ENCODE measurements around the gene POLD4. TPM values are rescaled to one million over a fixed set of nuclear protein-coding genes. Genes with fewer than 3 reads are reported as not detected.

Gene POLD4
- total RNA-seq, 2 experiments from 2014 or later = 31.7 to 39.5 TPM

- H3K4me1 ChIP-seq (ENCODE audit: insufficient read depth, low read length) = peaks cover 61% of the 10 kb centered on the region
- Mint-ChIP-seq H3K4me1 (ENCODE audit: low read depth) (peaks cover 53% of the 10 kb centered on the region), H3K4me3 (peak overlapping the region; percentile 81), H3K27me3 (no peaks in the 10 kb centered on the region), H3K9me3 (no peaks in the 10 kb centered on the region), H3K27ac (no peak overlapping the region), H3K36me3 (ENCODE audit: low read depth) (peaks cover 24% of the 10 kb centered on the region)
- ChIA-PET CTCF (interaction anchor here (1.3 kb wide), 1 partner anchor 8 kb away, joined by 4 read pairs; the partner anchor contains the start of gene PPP1CA), POLR2A (interaction anchor here (0.6 to 3.0 kb wide), 3 partner anchors 10 to 56 kb away, joined by 3 to 61 read pairs (median 29); partner anchors contain the start of genes POLD4, PPP1CA and TBC1D10C)
- no peak overlapping the region for H3K4me3 ChIP-seq (ENCODE audit: low read length)
- intact Hi-C loops (cut with DNase I, micrococcal nuclease) = loop anchor here in 1 of 2 experiments (10.0 kb wide), 1 partner anchor 211 kb away; the partner anchor contains the start of gene NDUFV1
- DNase-seq (no peak), ATAC-seq (ENCODE audit: poor library complexity) (no peak)
- peaks cover 0 to 1% of the 10 kb centered on the region in 2 experiments for H3K9me3 ChIP-seq (ENCODE audit: control insufficient read depth in 1 of 2, insufficient read depth in 1 of 2, low read length in 2 of 2)
- peaks cover 36% of the 10 kb centered on the region for H3K36me3 ChIP-seq (ENCODE audit: insufficient read depth, low read length)
- TF ChIP-seq, protein P1, sequence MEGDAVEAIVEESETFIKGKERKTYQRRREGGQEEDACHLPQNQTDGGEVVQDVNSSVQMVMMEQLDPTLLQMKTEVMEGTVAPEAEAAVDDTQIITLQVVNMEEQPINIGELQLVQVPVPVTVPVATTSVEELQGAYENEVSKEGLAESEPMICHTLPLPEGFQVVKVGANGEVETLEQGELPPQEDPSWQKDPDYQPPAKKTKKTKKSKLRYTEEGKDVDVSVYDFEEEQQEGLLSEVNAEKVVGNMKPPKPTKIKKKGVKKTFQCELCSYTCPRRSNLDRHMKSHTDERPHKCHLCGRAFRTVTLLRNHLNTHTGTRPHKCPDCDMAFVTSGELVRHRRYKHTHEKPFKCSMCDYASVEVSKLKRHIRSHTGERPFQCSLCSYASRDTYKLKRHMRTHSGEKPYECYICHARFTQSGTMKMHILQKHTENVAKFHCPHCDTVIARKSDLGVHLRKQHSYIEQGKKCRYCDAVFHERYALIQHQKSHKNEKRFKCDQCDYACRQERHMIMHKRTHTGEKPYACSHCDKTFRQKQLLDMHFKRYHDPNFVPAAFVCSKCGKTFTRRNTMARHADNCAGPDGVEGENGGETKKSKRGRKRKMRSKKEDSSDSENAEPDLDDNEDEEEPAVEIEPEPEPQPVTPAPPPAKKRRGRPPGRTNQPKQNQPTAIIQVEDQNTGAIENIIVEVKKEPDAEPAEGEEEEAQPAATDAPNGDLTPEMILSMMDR (IDR thresholded peaks at IDR 0.05) = no peak
- no peak overlapping the region for H3K27ac ChIP-seq (ENCODE audit: low read depth in 1 of 2, low read length in 2 of 2)
- peaks cover 0 to under 1% of the 10 kb centered on the region in 2 experiments for H3K27me3 ChIP-seq (ENCODE audit: control insufficient read depth in 1 of 2, insufficient read depth in 2 of 2, low read length in 2 of 2)
Measured at GRCh38 chr11:67393437-67393836, 40.1 kb upstream of the POLD4 start.

GRCh38 chr11:67392183-67392715 lies 38.9 kb upstream of the POLD4 start:
- Histone ChIP-seq H3K9me3 (ENCODE audit: control insufficient read depth in 1 of 2, insufficient read depth in 1 of 2, low read length in 2 of 2) (no peaks in the 10 kb centered on the region), H3K27me3 (ENCODE audit: control insufficient read depth in 1 of 2, insufficient read depth in 2 of 2, low read length in 2 of 2) (no peaks in the 10 kb centered on the region), H3K27ac (ENCODE audit: low read depth in 1 of 2, low read length in 2 of 2) (peak overlapping the region; percentile 5 to 77), H3K36me3 (ENCODE audit: insufficient read depth, low read length) (peaks cover 24% of the 10 kb centered on the region), H3K4me3 (ENCODE audit: low read length) (peak overlapping the region; percentile 90), H3K4me1 (ENCODE audit: insufficient read depth, low read length) (peaks cover 49% of the 10 kb centered on the region)
- POLR2A ChIA-PET = interaction anchor here (0.7 to 3.0 kb wide), 20 partner anchors 11 to 153 kb away, joined by 3 to 61 read pairs (median 6); partner anchors contain the start of genes AIP, ANKRD13D, CARNS1 and PITPNM1
- no peaks in the 10 kb centered on the region for H3K9me3 Mint-ChIP-seq
- intact Hi-C loops (cut with DNase I, micrococcal nuclease) = loop anchor here (1.0 to 10.0 kb wide), 2 partner anchors 77 to 213 kb away; partner anchors contain the start of genes NDUFV1 (in 1 of the 2) and TMEM134 (in 1 of the 2)
- H3K4me1 Mint-ChIP-seq (ENCODE audit: low read depth) = peaks cover 45% of the 10 kb centered on the region
- no peaks in the 10 kb centered on the region for H3K27me3 Mint-ChIP-seq
- TF ChIP-seq, protein P1 (IDR thresholded peaks at IDR 0.05) = no peak
- peaks cover 13% of the 10 kb centered on the region for H3K36me3 Mint-ChIP-seq (ENCODE audit: low read depth)
- ATAC-seq (ENCODE audit: poor library complexity) (no peak), DNase-seq (no peak)
- H3K4me3 Mint-ChIP-seq = peak overlapping the region; percentile 88
- H3K27ac Mint-ChIP-seq = peak overlapping the region; percentile 51
- CTCF ChIA-PET = interaction anchor here (0.7 to 2.7 kb wide), 8 partner anchors 9 to 77 kb away, joined by 3 to 16 read pairs (median 6); partner anchors contain the start of genes POLD4, PPP1CA and TMEM134

GRCh38 chr11:67391304-67392182 lies 38.2 kb upstream of the POLD4 start, which contains the start of gene RAD9A:
Gene RAD9A (plus strand): TSS chr11:67391986. CDS start chr11:67392045, 59 bp downstream.
- CTCF ChIA-PET = interaction anchor here (0.7 to 2.7 kb wide), 10 partner anchors 9 to 114 kb away, joined by 3 to 16 read pairs (median 4); partner anchors contain the start of genes PITPNM1, POLD4, PPP1CA and TMEM134
- H3K4me3 ChIP-seq (ENCODE audit: low read length) = peak within 1 kb of the TSS; percentile 90

More at GRCh38 chr11:67391304-67392182, 38.2 kb upstream of the POLD4 start, which contains the start of gene RAD9A:
- POLR2A ChIA-PET = interaction anchor here (0.7 to 3.0 kb wide), 24 partner anchors 9 to 152 kb away, joined by 3 to 61 read pairs (median 4); partner anchors contain the start of genes AIP, ANKRD13D, CARNS1 and PITPNM1
- peak; percentile 82 to 97 (median 90) for DNase-seq
- intact Hi-C loops (cut with DNase I, micrococcal nuclease) = loop anchor here (1.0 to 10.0 kb wide), 3 partner anchors 37 to 213 kb away; partner anchors contain the start of genes TMEM134 (in 2 of the 2), NDUFV1 (in 1 of the 2) and RPS6KB2 (in 1 of the 2)
- Histone ChIP-seq H3K36me3 (ENCODE audit: insufficient read depth, low read length) (peaks cover 21% of the 10 kb centered on the region), H3K4me1 (ENCODE audit: insufficient read depth, low read length) (peaks cover 42% of the 10 kb centered on the region), H3K9me3 (ENCODE audit: control insufficient read depth in 1 of 2, insufficient read depth in 1 of 2, low read length in 2 of 2) (no peaks in the 10 kb centered on the region), H3K27me3 (ENCODE audit: control insufficient read depth in 1 of 2, insufficient read depth in 2 of 2, low read length in 2 of 2) (no peaks in the 10 kb centered on the region), H3K27ac (ENCODE audit: low read depth in 1 of 2, low read length in 2 of 2) (peak within 1 kb of the TSS; percentile 55 to 77)
- ATAC-seq (ENCODE audit: poor library complexity) = peak; percentile 83
- H3K4me3 Mint-ChIP-seq = peak within 1 kb of the TSS; percentile 88
- H3K27me3 Mint-ChIP-seq = no peaks in the 10 kb centered on the region
- TF ChIP-seq, protein P1 (IDR thresholded peaks at IDR 0.05) = no peak
- peaks cover 6% of the 10 kb centered on the region for H3K36me3 Mint-ChIP-seq (ENCODE audit: low read depth)
- peaks cover 38% of the 10 kb centered on the region for H3K4me1 Mint-ChIP-seq (ENCODE audit: low read depth)
- no peaks in the 10 kb centered on the region for H3K9me3 Mint-ChIP-seq
- peak within 1 kb of the TSS; percentile 76 for H3K27ac Mint-ChIP-seq
